ENCODE data around the gene UNC13A.

DNA sequence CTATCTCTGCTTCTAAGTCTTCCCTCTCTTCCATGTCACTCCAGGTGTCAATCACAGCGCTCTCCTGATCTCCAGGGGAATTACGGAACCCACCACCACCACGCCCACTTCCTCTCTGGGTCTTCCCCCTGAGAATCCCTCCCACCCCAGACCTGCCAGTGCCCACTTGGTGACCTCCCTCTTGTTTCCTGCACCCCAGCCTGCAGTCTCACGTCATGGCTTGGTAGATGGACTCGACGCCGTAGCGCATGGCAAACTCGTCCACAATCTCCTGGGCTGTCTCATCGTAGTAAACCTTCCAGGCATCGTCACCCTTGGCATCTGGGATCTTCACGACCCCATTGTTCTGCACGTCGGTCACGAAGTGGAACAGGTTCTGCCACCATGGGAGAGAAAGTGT, 47.0 kb downstream of the UNC13A start:
- TF ChIP-seq POLR2AphosphoS5 (IDR thresholded peaks at IDR 0.05; ENCODE audit: low read depth, low read length): no peak
- no peak for TF ChIP-seq FOXP2 (optimal IDR thresholded peaks at IDR 0.05; ENCODE audit: borderline replicate concordance, extremely low read depth, extremely low read length, insufficient read depth)
- no peak for TF ChIP-seq TAF1 (IDR thresholded peaks at IDR 0.05; ENCODE audit: borderline replicate concordance, insufficient read depth, low read length)
- TF ChIP-seq SIN3A (IDR thresholded peaks at IDR 0.05; ENCODE audit: borderline replicate concordance, insufficient read depth, low read length): no peak
- no peak for TF ChIP-seq REST (IDR thresholded peaks at IDR 0.05; ENCODE audit: insufficient read depth in 1 of 2, low read depth in 2 of 2, low read length in 2 of 2)

Data from PFSK-1 (cell line).